Neutrophil (primary cell): ENCODE measurements around the gene DACH1.

Source experiments
- H3K27ac ChIP-seq: fragments of 200-600 bp; sonication (generic); 2 replicates; pipeline ENCODE4 v1.5.1; 2016; ENCODE audit warnings: mild to moderate bottlenecking, moderate library complexity
- H3K27me3 ChIP-seq: fragments of 200-600 bp; sonication (generic); 2 replicates; pipeline ENCODE4 v1.6.0; 2016; ENCODE audit warnings: mild to moderate bottlenecking
- H3K36me3 ChIP-seq: fragments of 200-600 bp; sonication (generic); 2 replicates; pipeline ENCODE4 v1.5.1; 2017
- H3K4me1 ChIP-seq, 2 experiments: fragments of 200-600 bp in 1 of 2; sonication (generic) in 1 of 2; 1 replicate in 1 of 2; 2 replicates in 1 of 2; pipeline versions ENCODE4 v1.5.1 to v1.6.1; 2013 to 2016; ENCODE audit warnings: low read depth in 1 of 2, low read length in 1 of 2, mild to moderate bottlenecking in 1 of 2, moderate library complexity in 1 of 2; ENCODE audit not compliant: control insufficient read depth in 1 of 2, insufficient read depth in 1 of 2
- H3K4me3 ChIP-seq, 2 experiments: fragments of 200-600 bp in 1 of 2; sonication (generic) in 1 of 2; 1 replicate in 1 of 2; 2 replicates in 1 of 2; pipeline ENCODE4 v1.5.1; 2013 to 2016; ENCODE audit warnings: low read depth in 1 of 2, low read length in 1 of 2, mild to moderate bottlenecking in 1 of 2, moderate library complexity in 1 of 2
- H3K9me3 ChIP-seq: fragments of 200-600 bp; sonication (generic); 2 replicates; pipeline ENCODE4 v1.5.1; 2016
- CTCF ChIP-seq: fragments of 200-600 bp; sonication (generic); IDR thresholded peaks from 2 replicates; pipeline ENCODE4 v1.5.1; 2016; ENCODE audit warnings: antibody characterized with exemption

DACH1 gene

DNA sequence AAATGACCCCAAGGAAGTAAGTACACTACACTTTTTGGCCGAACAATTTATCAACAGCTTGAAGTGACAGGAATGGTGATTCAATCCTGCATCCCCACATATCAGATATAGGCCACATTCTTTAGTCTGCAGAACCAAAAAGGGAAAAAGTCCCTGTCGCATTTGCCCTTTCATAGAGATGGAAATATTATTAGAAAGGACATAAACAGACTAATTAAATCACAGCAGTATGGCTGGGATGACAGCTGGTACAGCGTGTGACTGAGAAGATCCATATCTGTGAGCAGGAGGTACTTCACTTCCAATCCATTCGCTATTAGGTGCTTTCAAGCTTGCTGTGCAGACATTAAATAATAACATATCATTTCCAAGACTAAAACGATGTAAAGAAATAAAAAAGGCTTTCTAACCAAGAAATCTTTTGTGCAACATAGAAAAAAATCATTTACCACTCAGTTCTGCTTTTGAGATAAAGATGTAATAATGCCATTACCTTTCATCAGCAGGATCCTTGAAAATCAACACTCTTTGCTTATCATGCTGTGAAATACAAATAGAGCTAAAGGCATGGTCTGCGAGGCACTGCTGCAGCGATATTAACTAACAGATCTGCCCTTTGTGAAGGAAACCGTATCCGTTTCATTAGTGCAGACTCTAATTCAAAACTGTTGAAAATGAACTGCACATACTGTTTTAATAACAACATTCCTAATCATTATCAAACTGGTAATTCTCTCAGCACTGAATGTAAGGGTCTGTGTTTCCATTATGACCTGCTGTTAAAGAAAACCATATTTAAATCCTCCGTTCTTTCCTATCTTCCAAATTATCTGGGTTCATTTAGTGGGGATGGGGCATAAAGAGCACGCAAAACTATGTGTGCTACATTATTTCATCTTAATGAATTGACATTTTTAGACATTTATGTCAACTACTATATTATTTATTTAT is 245.6 kb downstream of the DACH1 start:
- Histone ChIP-seq H3K9me3 (no peaks in the 10 kb centered on the region), H3K27ac (no peak overlapping the region), H3K4me3 (no peak overlapping the region), H3K4me1 (no peaks in the 10 kb centered on the region), H3K36me3 (no peaks in the 10 kb centered on the region), H3K27me3 (no peaks in the 10 kb centered on the region)
- TF ChIP-seq CTCF = no peak

DNA sequence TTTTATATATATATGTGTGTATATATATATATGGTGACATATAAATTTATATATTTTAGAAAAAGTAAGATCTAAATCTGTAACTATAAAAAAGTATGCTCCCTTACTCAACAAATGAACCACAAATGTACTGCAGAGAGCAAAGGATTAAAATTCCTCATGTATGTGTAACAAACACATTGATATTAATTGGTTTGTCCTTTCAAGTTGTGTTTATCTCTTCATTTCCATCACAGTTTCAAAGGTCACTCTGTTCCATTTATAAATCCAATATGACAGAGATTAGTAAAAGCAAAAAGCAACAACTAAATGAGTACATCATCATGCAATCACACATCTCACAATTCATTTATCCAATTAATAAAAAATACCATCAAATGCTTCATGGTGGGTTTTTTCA is 247.9 kb downstream of the DACH1 start:
- H3K4me3 ChIP-seq = no peak overlapping the region
- no peaks in the 10 kb centered on the region for H3K36me3 ChIP-seq
- no peak for TF ChIP-seq CTCF
- H3K9me3 ChIP-seq = no peaks in the 10 kb centered on the region
- peaks cover 0 to 1% of the 10 kb centered on the region in 2 experiments for H3K4me1 ChIP-seq
- no peaks in the 10 kb centered on the region for H3K27me3 ChIP-seq
- no peak overlapping the region for H3K27ac ChIP-seq

- H3K4me3 ChIP-seq = no peak overlapping the region
- H3K27me3 ChIP-seq = no peaks in the 10 kb centered on the region
- H3K4me1 ChIP-seq = peaks cover 8 to 11% of the 10 kb centered on the region in 2 experiments
- no peaks in the 10 kb centered on the region for H3K36me3 ChIP-seq
- TF ChIP-seq CTCF = no peak
- H3K9me3 ChIP-seq = no peaks in the 10 kb centered on the region
- no peak overlapping the region for H3K27ac ChIP-seq
Measured at GRCh38 chr13:71618159-71618558, 248.8 kb downstream of the DACH1 start.

GRCh38 chr13:71617265-71617664 is 249.7 kb downstream of the DACH1 start:
- H3K9me3 ChIP-seq = no peaks in the 10 kb centered on the region
- no peak overlapping the region for H3K27ac ChIP-seq
- TF ChIP-seq CTCF = no peak
- H3K4me1 ChIP-seq = peaks cover 16 to 20% of the 10 kb centered on the region in 2 experiments
- H3K36me3 ChIP-seq = no peaks in the 10 kb centered on the region
- H3K4me3 ChIP-seq = no peak overlapping the region
- no peaks in the 10 kb centered on the region for H3K27me3 ChIP-seq

DNA sequence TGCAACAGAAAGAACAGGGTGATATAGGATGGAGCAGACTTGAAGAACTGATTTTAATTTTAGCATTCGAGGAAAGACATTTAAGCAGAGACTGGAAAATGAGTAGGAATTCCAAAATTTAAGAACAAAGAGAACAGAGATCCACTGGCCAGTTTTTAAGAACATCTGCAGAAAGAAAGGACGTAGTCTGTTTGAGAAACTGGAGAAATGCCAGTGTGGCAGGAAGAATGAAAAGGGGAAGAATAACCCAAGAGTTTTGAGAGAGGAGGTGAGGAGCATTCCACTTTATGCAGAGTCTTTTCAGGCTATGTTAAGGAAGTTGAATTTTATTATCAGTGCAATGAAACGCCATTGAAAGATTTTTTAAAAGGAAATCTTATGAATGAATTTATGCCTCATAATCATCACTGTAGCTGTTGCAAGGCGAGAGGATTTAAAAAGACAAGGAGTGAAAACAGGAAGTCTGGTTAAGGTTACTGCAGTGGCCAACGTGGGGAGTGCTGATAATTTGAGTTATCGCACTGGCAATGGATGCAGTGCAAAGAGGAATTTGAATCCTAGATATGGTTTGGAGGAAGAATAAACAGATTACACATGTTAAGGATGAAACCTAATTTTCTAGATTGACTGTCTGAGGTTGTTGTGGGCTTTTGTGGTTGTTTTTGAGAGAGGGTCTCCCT is 253.8 kb downstream of the DACH1 start:
- no peaks in the 10 kb centered on the region for H3K9me3 ChIP-seq
- TF ChIP-seq CTCF = peak; percentile 15
- no peaks in the 10 kb centered on the region for H3K36me3 ChIP-seq
- peak overlapping the region; percentile 61 for H3K27ac ChIP-seq
- peaks cover 28 to 37% of the 10 kb centered on the region in 2 experiments for H3K4me1 ChIP-seq
- peak overlapping the region; percentile 1 to 42 for H3K4me3 ChIP-seq
- H3K27me3 ChIP-seq = no peaks in the 10 kb centered on the region
